GM12801 (cell line): ENCODE measurements around the gene GNAQ.

ENCODE experiments used
- TF ChIP-seq, protein P1 (sequence below): IDR thresholded peaks from one replicate; pipeline ENCODE4 v1.5.1; 2011; ENCODE audit warnings: control low read depth; ENCODE audit not compliant: insufficient read length; ENCODE audit errors: extremely low read depth

GNAQ gene

GRCh38 chr9:77806741-77807140 lies 224.9 kb downstream of the GNAQ start:
- TF ChIP-seq, protein P1, sequence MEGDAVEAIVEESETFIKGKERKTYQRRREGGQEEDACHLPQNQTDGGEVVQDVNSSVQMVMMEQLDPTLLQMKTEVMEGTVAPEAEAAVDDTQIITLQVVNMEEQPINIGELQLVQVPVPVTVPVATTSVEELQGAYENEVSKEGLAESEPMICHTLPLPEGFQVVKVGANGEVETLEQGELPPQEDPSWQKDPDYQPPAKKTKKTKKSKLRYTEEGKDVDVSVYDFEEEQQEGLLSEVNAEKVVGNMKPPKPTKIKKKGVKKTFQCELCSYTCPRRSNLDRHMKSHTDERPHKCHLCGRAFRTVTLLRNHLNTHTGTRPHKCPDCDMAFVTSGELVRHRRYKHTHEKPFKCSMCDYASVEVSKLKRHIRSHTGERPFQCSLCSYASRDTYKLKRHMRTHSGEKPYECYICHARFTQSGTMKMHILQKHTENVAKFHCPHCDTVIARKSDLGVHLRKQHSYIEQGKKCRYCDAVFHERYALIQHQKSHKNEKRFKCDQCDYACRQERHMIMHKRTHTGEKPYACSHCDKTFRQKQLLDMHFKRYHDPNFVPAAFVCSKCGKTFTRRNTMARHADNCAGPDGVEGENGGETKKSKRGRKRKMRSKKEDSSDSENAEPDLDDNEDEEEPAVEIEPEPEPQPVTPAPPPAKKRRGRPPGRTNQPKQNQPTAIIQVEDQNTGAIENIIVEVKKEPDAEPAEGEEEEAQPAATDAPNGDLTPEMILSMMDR, result no peak

- TF ChIP-seq, protein P1, result no peak
These were observed 225.8 kb downstream of the GNAQ start for GRCh38 chr9:77805810-77806209.

DNA sequence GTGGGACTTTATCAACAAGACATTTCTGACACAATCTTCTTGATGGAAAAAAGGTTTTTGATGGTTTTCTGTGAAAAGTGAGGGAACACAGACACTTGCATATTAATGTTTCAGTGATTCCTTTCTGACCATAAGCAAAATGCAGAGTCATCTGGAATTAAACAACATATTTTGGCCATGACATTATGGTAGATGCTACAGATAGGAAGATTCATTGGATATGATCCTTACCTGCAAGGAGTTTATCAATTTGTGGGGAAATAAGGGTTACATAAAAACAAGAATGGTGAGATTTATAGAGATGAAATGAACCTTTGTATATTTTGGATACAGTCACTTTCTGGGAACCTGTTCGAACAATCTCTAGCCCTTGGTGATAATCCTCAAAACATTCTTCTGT lies 228.2 kb downstream of the GNAQ start:
- TF ChIP-seq, protein P1, result no peak

- TF ChIP-seq, protein P1, result no peak
These were observed 228.9 kb downstream of the GNAQ start for GRCh38 chr9:77802515-77803293.

DNA sequence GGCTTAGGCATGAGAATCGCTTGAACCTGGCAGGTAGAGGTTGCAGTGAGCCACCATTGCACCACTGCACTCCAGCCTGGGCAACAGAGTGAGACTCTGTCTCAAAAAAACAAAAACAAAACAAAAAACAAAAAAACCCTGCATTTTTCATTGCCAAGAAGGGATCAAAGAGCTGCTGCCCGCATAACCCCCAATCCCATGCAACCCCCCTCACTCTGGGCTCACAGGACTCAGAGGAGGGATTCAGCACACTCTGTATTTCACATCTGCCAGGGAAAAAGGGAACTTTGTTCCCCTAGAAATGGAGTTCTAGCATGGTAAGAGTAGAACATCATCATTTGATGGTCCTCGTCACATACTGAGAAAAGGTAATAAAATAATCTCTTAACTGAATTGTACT lies 229.5 kb downstream of the GNAQ start:
- TF ChIP-seq, protein P1, result no peak

GRCh38 chr9:77800924-77801551 lies 230.6 kb downstream of the GNAQ start:
- TF ChIP-seq, protein P1, result no peak

DNA sequence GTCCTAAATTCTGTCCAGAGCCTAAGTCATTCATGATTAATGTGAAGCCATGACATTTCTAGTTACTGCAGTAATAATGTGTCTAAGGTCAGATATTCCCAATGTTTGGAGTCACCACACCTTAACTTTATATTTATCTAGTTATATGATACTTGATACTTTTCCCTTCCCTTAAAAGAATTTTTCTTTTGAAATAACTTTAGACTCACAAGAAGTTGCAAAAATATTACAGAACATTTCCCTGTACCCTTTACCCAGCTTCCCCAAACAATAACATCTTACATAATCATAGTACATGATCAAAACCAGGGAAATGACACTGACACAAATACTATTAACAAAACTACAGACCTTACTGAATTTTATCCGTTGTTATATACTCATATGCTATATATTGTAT lies 233.5 kb downstream of the GNAQ start:
- TF ChIP-seq, protein P1, result no peak
